Lung (tissue), 16 donors: ENCODE measurements around the gene HOXA9. TPM values are rescaled to one million over a fixed set of nuclear protein-coding genes. Genes with fewer than 3 reads are reported as not detected.

Source experiments
- ATAC-seq: fragments of 200-7000 bp; cut with Tn5 transposase; one replicate; pipeline ENCODE4 v1.9.1; 2020; ENCODE audit warnings: moderate number of reproducible peaks; ENCODE audit not compliant: insufficient read depth, low FRiP score
- DNase-seq, 3 donors: peaks; one replicate each; pipeline ENCODE4 v3.0.0-alpha.2; 2013 to 2017
- H3K27ac ChIP-seq, 2 donors: one replicate each; pipeline ENCODE4 v1.5.1; 2013; ENCODE audit warnings: mild to moderate bottlenecking in 2 of 2, moderate library complexity in 2 of 2, control low read depth in 1 of 2, inconsistent platforms in 1 of 2, low read depth in 1 of 2, low read length in 1 of 2
- H3K27me3 ChIP-seq, 3 donors: one replicate each; pipeline ENCODE4 v1.5.1; 2013; ENCODE audit warnings: low read length in 2 of 3; ENCODE audit not compliant: control insufficient read depth in 3 of 3, insufficient read depth in 3 of 3
- H3K36me3 ChIP-seq, 4 donors: one replicate each; pipeline ENCODE4 v1.5.1; 2013; ENCODE audit warnings: low read length in 4 of 4, mild to moderate bottlenecking in 1 of 4, moderate library complexity in 1 of 4; ENCODE audit not compliant: control insufficient read depth in 4 of 4, insufficient read depth in 4 of 4
- H3K4me1 ChIP-seq, 5 donors: one replicate each; pipeline ENCODE4 v1.5.1; 2013; ENCODE audit warnings: low read length in 5 of 5, mild to moderate bottlenecking in 2 of 5, moderate library complexity in 1 of 5; ENCODE audit not compliant: control insufficient read depth in 5 of 5, insufficient read depth in 5 of 5
- H3K4me3 ChIP-seq: one replicate; pipeline ENCODE4 v1.5.1; 2013; ENCODE audit warnings: mild to moderate bottlenecking, control low read depth, moderate library complexity
- H3K9ac ChIP-seq, 2 donors: one replicate each; pipeline ENCODE4 v1.5.1; 2013; ENCODE audit warnings: low read length in 2 of 2, control low read depth in 1 of 2; ENCODE audit not compliant: insufficient read depth in 1 of 2
- H3K9me3 ChIP-seq, 4 donors: one replicate each; pipeline ENCODE4 v1.5.1; 2013; ENCODE audit warnings: low read length in 3 of 4, mild to moderate bottlenecking in 1 of 4, moderate library complexity in 1 of 4; ENCODE audit not compliant: control insufficient read depth in 4 of 4, insufficient read depth in 3 of 4
- CTCF ChIP-seq: IDR thresholded peaks from 2 replicates; pipeline ENCODE4 v1.5.1; 2012; ENCODE audit warnings: mild to moderate bottlenecking; ENCODE audit errors: control extremely low read depth, extremely low read depth
- WGBS, 2 donors: extraction: QIAGEN DNeasy Blood & Tissue Kit; methylation state at CpG; one replicate each; pipeline ENCODE4 v1.1.7; 2013; 5-methylcytosine and 5-hydroxymethylcytosine counted together
- long read RNA-seq, 5 donors: transcript quantifications; one replicate each; lab custom pipeline, GENCODE V29; 2026
- polyA plus RNA-seq, 2 donors: library from polyadenylated mRNA; stranded (reverse); fragments of 200-250 nt; gene quantifications; one replicate each; pipeline ENCODE4 v1.2.1, GENCODE V29; 2013
- total RNA-seq, 2 donors: library from RNA; depleted of rRNA in 1 of 2; stranded (reverse); fragments of >200 nt in 1 of 2; gene quantifications; one replicate each; pipeline ENCODE4 v1.2.1, GENCODE V29; 2014 to 2021
- donor health status: control.
- donor health status: control.
- donor health status: Bipolar disorder and iron deficiency.
- donor health status: healthy.
- donor health status: DM: yes; HTN: yes; CAD: no.

The HOXA9 gene
- total RNA-seq (under 1 TPM; 0.11 to 0.46 TPM), polyA plus RNA-seq (under 1 TPM; 0.40 to 0.85 TPM)
- long read RNA-seq, donor 1, result 0 reads
- long read RNA-seq, donor 2, result 0 reads
- long read RNA-seq, donor 3, result 0 reads
- long read RNA-seq, donor 4, result 0 reads
- long read RNA-seq, donor 5, result 0 reads

GRCh38 chr7:27165089-27165995 is at the start of gene HOXA9:
HOXA9 (minus strand) TSS chr7:27165537; CDS start chr7:27165457, 80 bp downstream.
- DNase-seq, result peak; percentile 64 to 73 (median 69)

GRCh38 chr7:27214239-27214950 is 49.1 kb upstream of the HOXA9 start:
- H3K4me3 ChIP-seq, result no peak overlapping the region
- no peak for TF ChIP-seq CTCF
- WGBS, 2 donors, result 70 to 72% methylated on average over 8 of the region's 8 CpGs
- DNase-seq (no peak), ATAC-seq (no peak)
- no peak overlapping the region for H3K27ac ChIP-seq
- H3K9ac ChIP-seq, result no peak overlapping the region
- H3K9me3 ChIP-seq, result peaks cover 0 to 6% (median 0%) of the 10 kb centered on the region in 4 donors
- H3K36me3 ChIP-seq, result no peaks in the 10 kb centered on the region
- H3K4me1 ChIP-seq, result peaks cover 0 to 13% (median 0%) of the 10 kb centered on the region in 5 donors
- H3K27me3 ChIP-seq, result peaks cover 22 to 96% (median 79%) of the 10 kb centered on the region in 3 donors

More at GRCh38 chr7:27165089-27165995, at the start of gene HOXA9:
- no peak for ATAC-seq
- peak within 1 kb of the TSS in 1 of 2 donors; percentile 43 for H3K27ac ChIP-seq
- H3K9me3 ChIP-seq, result peaks cover 0 to 1% (median 0%) of the 10 kb centered on the region in 4 donors
- H3K9ac ChIP-seq, result no peak within 1 kb of the TSS
- WGBS, 2 donors, result 2 to 6% methylated on average over 75 to 82 of the region's 82 CpGs
- no peak for TF ChIP-seq CTCF
- peaks cover 8 to 93% (median 79%) of the 10 kb centered on the region in 3 donors for H3K27me3 ChIP-seq
- H3K4me3 ChIP-seq, result peak within 1 kb of the TSS; percentile 36
- H3K36me3 ChIP-seq, result no peaks in the 10 kb centered on the region
- H3K4me1 ChIP-seq, result peaks cover 0 to 21% (median 7%) of the 10 kb centered on the region in 5 donors

GRCh38 chr7:27213433-27214238 is 48.3 kb upstream of the HOXA9 start:
- ATAC-seq (no peak), DNase-seq (no peak)
- no peak for TF ChIP-seq CTCF
- 35 to 49% methylated on average over 43 to 50 of the region's 50 CpGs for WGBS, 2 donors
- H3K9me3 ChIP-seq, result peaks cover 0 to 6% (median 0%) of the 10 kb centered on the region in 4 donors
- H3K36me3 ChIP-seq, result no peaks in the 10 kb centered on the region
- H3K4me1 ChIP-seq, result peaks cover 0 to 13% (median 0%) of the 10 kb centered on the region in 5 donors
- H3K9ac ChIP-seq, result no peak overlapping the region
- H3K27ac ChIP-seq, result no peak overlapping the region
- H3K4me3 ChIP-seq, result no peak overlapping the region
- peaks cover 19 to 95% (median 86%) of the 10 kb centered on the region in 3 donors for H3K27me3 ChIP-seq
